Ecto neural progenitor cell (in vitro differentiated cells): ENCODE data around the gene WDR5.
A peak's percentile ranks its signal among the peaks of the same experiment; 100 is the strongest.

Source experiments
- DNase-seq: peaks from one replicate; pipeline ENCODE4 v3.0.0-alpha.2; 2018; ENCODE audit warnings: low spot score

WDR5 gene

GRCh38 chr9:134174073-134174449, 38.2 kb downstream of the WDR5 start:
- DNase-seq = no peak

- DNase-seq = no peak
Observed at GRCh38 chr9:134174526-134175290, 38.8 kb downstream of the WDR5 start.

- DNase-seq = peak; percentile 77
Observed at GRCh38 chr9:134175291-134175807, 39.5 kb downstream of the WDR5 start.

GRCh38 chr9:134175808-134176598, 40.1 kb downstream of the WDR5 start:
- no peak for DNase-seq

GRCh38 chr9:134176599-134176968, 40.7 kb downstream of the WDR5 start:
- no peak for DNase-seq

- no peak for DNase-seq
Observed at GRCh38 chr9:134177186-134177585, 41.3 kb downstream of the WDR5 start.

- no peak for DNase-seq
Observed at GRCh38 chr9:134177624-134178393, 41.9 kb downstream of the WDR5 start.

- DNase-seq = no peak
Observed at GRCh38 chr9:134178394-134178767, 42.5 kb downstream of the WDR5 start.

- no peak for DNase-seq
Observed at GRCh38 chr9:134178768-134179551, 43.1 kb downstream of the WDR5 start.

- DNase-seq = no peak
Observed at GRCh38 chr9:134179595-134179917, 43.7 kb downstream of the WDR5 start.

GRCh38 chr9:134179918-134180785, 44.3 kb downstream of the WDR5 start:
- no peak for DNase-seq

GRCh38 chr9:134180786-134181647, 45.1 kb downstream of the WDR5 start:
- no peak for DNase-seq

- no peak for DNase-seq
Observed at GRCh38 chr9:134181648-134182034, 45.8 kb downstream of the WDR5 start.

- DNase-seq = no peak
Observed at GRCh38 chr9:134182554-134183085, 46.7 kb downstream of the WDR5 start.

- DNase-seq = no peak
Observed at GRCh38 chr9:134185536-134186011, 49.7 kb downstream of the WDR5 start.

- no peak for DNase-seq
Observed at GRCh38 chr9:134186471-134187109, 50.7 kb downstream of the WDR5 start.

GRCh38 chr9:134187110-134187531, 51.2 kb downstream of the WDR5 start:
- no peak for DNase-seq

- no peak for DNase-seq
Observed at GRCh38 chr9:134187891-134188385, 52.1 kb downstream of the WDR5 start.
